ENCODE data around the gene C9orf153. TPM values are rescaled to one million over a fixed set of nuclear protein-coding genes. Genes with fewer than 3 reads are reported as not detected.

C9orf153 gene
- total RNA-seq, 6 experiments from 2014 or later = 0.19 to 0.54 (median 0.31) TPM; not detected in 2

DNA sequence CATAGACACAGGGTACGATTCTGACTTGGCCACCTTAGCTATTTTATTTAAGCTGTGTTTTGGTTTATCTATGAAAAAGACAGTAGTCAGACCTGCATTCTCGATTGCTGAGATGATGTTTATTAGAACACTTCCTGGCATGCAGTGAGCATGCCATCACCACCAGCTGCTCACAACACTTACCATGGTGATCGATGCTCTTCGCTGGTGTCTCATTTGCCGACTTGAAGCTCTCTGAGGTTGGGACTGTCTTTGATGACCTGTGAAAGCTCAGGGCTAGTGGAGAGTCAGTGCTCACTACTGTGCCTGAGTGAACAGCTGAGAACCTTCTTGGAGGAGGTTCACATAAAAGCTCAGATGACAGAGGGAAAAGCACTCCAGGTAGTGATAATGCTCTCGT, 4.4 kb upstream of the C9orf153 start:
- 94% methylated on average over 6 of the region's 6 CpGs for WGBS (ENCODE audit: insufficient coverage, low coverage, low lambda C conversion rate, missing lambda C conversion rate)
- no peaks in the 10 kb centered on the region for H3K27me3 ChIP-seq
- no peak overlapping the region for H3K4me3 ChIP-seq
- H3K36me3 ChIP-seq = peaks cover 0 to 36% (median 3%) of the 10 kb centered on the region in 4 donors
- no peaks in the 10 kb centered on the region for H3K4me1 ChIP-seq
- TF ChIP-seq POLR2A (IDR thresholded peaks at IDR 0.05) = no peak
- TF ChIP-seq, protein P1, sequence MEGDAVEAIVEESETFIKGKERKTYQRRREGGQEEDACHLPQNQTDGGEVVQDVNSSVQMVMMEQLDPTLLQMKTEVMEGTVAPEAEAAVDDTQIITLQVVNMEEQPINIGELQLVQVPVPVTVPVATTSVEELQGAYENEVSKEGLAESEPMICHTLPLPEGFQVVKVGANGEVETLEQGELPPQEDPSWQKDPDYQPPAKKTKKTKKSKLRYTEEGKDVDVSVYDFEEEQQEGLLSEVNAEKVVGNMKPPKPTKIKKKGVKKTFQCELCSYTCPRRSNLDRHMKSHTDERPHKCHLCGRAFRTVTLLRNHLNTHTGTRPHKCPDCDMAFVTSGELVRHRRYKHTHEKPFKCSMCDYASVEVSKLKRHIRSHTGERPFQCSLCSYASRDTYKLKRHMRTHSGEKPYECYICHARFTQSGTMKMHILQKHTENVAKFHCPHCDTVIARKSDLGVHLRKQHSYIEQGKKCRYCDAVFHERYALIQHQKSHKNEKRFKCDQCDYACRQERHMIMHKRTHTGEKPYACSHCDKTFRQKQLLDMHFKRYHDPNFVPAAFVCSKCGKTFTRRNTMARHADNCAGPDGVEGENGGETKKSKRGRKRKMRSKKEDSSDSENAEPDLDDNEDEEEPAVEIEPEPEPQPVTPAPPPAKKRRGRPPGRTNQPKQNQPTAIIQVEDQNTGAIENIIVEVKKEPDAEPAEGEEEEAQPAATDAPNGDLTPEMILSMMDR (IDR thresholded peaks at IDR 0.05) = no peak
- intact Hi-C loops (cut with DNase I) = no loop called here
- ATAC-seq (no peak), DNase-seq (no peak)
- no peak overlapping the region for H3K27ac ChIP-seq
- H3K9me3 ChIP-seq = no peaks in the 10 kb centered on the region

DNA sequence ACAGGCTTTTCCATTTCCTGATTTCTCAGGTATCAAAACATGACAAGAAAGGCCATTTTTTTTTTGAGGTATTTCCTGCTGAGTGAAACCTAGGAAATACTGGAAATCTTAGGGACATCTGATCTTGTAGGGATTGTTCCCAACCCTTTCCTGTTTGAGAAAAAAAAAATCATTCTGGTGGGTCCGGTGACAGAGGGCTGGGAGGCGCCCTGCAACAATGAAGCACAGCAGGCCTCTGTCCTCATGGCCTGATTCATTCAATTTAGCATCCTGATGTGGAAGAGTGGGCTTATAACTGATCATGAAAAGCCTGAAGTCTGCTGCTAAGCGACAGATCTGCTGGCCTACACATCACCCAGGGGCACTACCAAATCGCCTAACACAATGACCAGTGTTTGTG, 3.0 kb upstream of the C9orf153 start:
- no peak overlapping the region for H3K27ac ChIP-seq
- H3K36me3 ChIP-seq = peaks cover 0 to 31% (median 3%) of the 10 kb centered on the region in 4 donors
- no peak overlapping the region for H3K4me3 ChIP-seq
- DNase-seq = no peak
- no peaks in the 10 kb centered on the region for H3K9me3 ChIP-seq
- no peaks in the 10 kb centered on the region for H3K27me3 ChIP-seq
- peak in 1 of 4 donors; percentile 41 for ATAC-seq
- no peaks in the 10 kb centered on the region for H3K4me1 ChIP-seq
- TF ChIP-seq POLR2A (IDR thresholded peaks at IDR 0.05) = no peak
- TF ChIP-seq, protein P1 (IDR thresholded peaks at IDR 0.05) = no peak
- intact Hi-C loops (cut with DNase I) = no loop called here
- WGBS (ENCODE audit: insufficient coverage, low coverage, low lambda C conversion rate, missing lambda C conversion rate) = 76% methylated on average over 4 of the region's 4 CpGs

DNA sequence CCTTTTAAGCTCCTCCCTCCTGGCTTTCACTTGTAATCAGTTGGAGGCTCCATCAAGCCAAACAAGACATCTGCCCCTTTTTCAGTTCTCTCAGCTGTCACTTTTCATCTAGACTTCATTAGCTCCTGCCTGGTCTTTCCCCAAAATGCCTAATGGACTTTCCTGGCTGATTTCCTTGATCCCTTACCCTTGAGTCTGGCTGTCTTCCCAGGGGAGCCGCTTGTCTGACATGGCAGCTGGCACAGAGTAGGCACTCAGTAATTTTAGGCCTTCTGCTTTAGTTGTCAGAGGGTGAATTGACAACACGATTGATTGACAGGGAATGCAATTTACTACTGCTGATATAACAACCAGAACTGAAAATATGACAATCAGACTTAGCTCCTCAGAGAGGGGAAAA, 2.1 kb downstream of the C9orf153 start:
- ATAC-seq = no peak
- no peak overlapping the region for H3K27ac ChIP-seq
- H3K4me1 ChIP-seq = no peaks in the 10 kb centered on the region
- no peak overlapping the region for H3K4me3 ChIP-seq
- no peaks in the 10 kb centered on the region for H3K9me3 ChIP-seq
- TF ChIP-seq, protein P1 (IDR thresholded peaks at IDR 0.05) = no peak
- no peak for TF ChIP-seq POLR2A (IDR thresholded peaks at IDR 0.05)
- no peaks in the 10 kb centered on the region for H3K36me3 ChIP-seq
- H3K27me3 ChIP-seq = no peaks in the 10 kb centered on the region
- no peak for DNase-seq
- 61% methylated on average over 2 of the region's 2 CpGs for WGBS (ENCODE audit: insufficient coverage, low coverage, low lambda C conversion rate, missing lambda C conversion rate)
- intact Hi-C loops (cut with DNase I) = no loop called here

DNA sequence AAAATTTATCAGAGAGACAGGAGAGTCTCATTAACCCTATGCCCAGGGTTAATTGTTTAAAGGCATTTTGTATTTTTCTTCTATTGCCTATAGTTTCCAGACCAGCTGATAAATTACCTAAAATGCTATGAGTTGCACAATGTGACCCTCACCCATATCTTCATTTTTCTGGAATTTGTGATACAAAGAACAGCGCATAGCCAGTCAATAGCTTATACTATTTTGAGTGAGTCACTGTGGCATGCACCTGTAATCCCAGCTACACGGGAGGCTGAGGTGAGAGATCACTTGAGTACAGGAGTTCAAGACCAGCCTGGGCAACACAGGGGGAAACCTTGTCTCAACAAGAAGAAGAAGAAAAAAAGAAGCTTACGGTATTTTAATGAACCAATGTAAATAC, 2.8 kb downstream of the C9orf153 start:
- no peaks in the 10 kb centered on the region for H3K36me3 ChIP-seq
- TF ChIP-seq, protein P1 (IDR thresholded peaks at IDR 0.05) = no peak
- no peak for TF ChIP-seq POLR2A (IDR thresholded peaks at IDR 0.05)
- intact Hi-C loops (cut with DNase I) = no loop called here
- no peaks in the 10 kb centered on the region for H3K9me3 ChIP-seq
- ATAC-seq = no peak
- H3K4me3 ChIP-seq = no peak overlapping the region
- no peak overlapping the region for H3K27ac ChIP-seq
- no peak for DNase-seq
- H3K27me3 ChIP-seq = no peaks in the 10 kb centered on the region
- 80% methylated on average over 3 of the region's 3 CpGs for WGBS (ENCODE audit: insufficient coverage, low coverage, low lambda C conversion rate, missing lambda C conversion rate)
- H3K4me1 ChIP-seq = no peaks in the 10 kb centered on the region

DNA sequence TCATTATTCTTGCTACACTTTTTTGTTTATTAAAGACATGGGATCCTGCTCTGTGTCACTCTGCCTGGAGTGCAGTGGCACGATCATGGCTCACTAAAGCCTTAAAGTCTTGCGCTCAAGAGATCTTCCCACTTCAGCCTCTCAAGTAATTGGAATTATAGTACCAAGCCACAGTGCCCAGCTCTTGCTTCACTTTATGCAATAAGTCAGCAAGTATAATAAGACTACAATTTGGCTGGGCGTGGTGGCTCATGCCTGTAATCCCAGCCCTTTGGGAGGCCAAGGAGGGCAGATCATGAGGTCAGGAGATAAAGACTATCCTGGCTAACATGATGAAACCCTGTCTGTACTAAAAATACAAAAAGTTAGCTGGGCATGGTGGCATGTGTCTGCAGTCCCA, 5.9 kb downstream of the C9orf153 start:
- H3K27ac ChIP-seq = no peak overlapping the region
- H3K27me3 ChIP-seq = no peaks in the 10 kb centered on the region
- DNase-seq (no peak), ATAC-seq (no peak)
- intact Hi-C loops (cut with DNase I) = no loop called here
- H3K9me3 ChIP-seq = no peaks in the 10 kb centered on the region
- WGBS (ENCODE audit: insufficient coverage, low coverage, low lambda C conversion rate, missing lambda C conversion rate) = 100% methylated on average over 3 of the region's 3 CpGs
- TF ChIP-seq, protein P1 (IDR thresholded peaks at IDR 0.05) = no peak
- TF ChIP-seq POLR2A (IDR thresholded peaks at IDR 0.05) = no peak
- no peaks in the 10 kb centered on the region for H3K36me3 ChIP-seq
- no peak overlapping the region for H3K4me3 ChIP-seq
- no peaks in the 10 kb centered on the region for H3K4me1 ChIP-seq
